ENCODE results near the gene F3. TPM values are rescaled to one million over a fixed set of nuclear protein-coding genes. Genes with fewer than 3 reads are reported as not detected.

F3 gene
- total and polyA plus RNA-seq, 4 donors = 1.0 to 2.7 (median 1.4) TPM

DNA sequence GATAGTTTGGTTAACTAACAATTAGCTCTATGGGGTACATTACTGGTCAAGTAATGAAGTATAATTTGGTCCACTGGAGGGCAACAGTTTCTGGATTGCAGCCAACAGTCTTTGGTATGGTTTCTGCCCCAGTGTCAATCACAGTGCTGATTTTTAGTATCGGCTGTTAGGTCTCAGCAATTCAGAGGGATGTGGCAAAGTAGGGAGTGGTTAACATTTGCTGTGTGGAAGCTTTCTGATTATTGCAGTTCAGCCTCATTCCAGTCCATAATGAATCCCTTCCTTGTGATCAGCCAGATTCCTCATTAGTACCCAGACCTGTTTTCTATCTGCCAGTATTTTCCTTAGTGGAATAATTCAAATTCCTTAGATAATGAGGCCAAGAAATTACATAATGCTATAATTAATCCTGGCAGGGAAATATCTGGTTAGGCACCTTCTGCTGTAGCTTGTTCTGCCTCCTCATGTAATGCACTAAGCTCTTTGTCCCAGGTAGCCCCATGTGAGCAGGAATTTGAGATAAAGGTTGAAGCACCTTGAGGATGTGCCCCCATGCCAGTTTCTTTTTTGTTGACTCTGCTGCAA is 14.0 kb downstream of the F3 start:
- H3K27ac ChIP-seq (ENCODE audit: low read depth in 1 of 2, low read length in 2 of 2) = no peak overlapping the region
- WGBS = 43% methylated on average over 1 of the region's 1 CpG

DNA sequence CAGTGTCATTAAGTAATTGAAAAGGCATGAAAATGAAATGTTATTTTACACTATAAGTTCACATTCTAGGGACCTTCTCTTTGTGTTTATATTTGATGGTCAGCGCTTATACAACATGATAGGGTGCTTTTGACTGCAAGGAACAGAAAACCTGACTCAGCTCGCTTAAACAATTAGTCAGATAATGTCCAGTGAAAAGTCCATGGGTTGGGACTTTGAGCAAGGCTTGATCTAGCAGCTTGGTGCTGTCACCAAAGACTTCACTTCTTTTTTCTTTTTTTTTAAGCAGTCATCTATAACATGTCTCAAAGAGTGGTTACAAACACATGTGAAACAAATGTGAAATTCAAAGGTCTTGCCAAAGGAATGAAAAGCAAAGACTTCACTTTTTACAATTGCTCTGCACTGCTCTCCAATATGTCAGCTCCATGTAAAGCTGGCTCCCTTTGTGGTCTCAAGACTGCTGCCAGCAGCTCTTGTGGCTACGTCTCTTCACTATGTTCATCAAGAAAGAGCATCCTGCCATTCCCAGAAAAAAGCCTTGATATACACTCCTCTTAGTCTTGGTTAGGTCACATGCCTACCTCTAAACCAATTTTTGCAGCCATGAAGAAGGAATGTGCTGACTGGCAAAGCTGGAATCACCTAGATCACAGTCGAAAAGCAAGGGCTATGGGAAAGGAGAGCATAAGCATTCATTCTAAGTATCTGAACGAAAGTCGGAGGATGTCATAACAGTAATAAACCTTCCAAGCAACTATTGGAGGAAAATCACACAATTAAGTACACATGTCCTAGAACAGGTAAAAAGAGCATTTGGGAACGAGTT is 15.2 kb downstream of the F3 start:
- TF ChIP-seq, protein P1, sequence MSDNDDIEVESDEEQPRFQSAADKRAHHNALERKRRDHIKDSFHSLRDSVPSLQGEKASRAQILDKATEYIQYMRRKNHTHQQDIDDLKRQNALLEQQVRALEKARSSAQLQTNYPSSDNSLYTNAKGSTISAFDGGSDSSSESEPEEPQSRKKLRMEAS (IDR thresholded peaks at IDR 0.05) = no peak
- TF ChIP-seq RXRA (IDR thresholded peaks at IDR 0.05) (no peak), TAF1 (conservative IDR thresholded peaks at IDR 0.05) (no peak), YY1 (IDR thresholded peaks at IDR 0.05) (no peak), FOXA1 (IDR thresholded peaks at IDR 0.05) (no peak), HNF4G (IDR thresholded peaks at IDR 0.05) (no peak), NR2F2 (IDR thresholded peaks at IDR 0.05) (no peak), JUND (IDR thresholded peaks at IDR 0.05) (no peak), SP1 (IDR thresholded peaks at IDR 0.05) (no peak), GABPA (IDR thresholded peaks at IDR 0.05 in 1 of 2, conservative IDR thresholded peaks at IDR 0.05 in 1 of 2) (no peak)
- TF ChIP-seq, protein P2, sequence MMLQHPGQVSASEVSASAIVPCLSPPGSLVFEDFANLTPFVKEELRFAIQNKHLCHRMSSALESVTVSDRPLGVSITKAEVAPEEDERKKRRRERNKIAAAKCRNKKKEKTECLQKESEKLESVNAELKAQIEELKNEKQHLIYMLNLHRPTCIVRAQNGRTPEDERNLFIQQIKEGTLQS (IDR thresholded peaks at IDR 0.05) = no peak
- TF ChIP-seq, protein P3, sequence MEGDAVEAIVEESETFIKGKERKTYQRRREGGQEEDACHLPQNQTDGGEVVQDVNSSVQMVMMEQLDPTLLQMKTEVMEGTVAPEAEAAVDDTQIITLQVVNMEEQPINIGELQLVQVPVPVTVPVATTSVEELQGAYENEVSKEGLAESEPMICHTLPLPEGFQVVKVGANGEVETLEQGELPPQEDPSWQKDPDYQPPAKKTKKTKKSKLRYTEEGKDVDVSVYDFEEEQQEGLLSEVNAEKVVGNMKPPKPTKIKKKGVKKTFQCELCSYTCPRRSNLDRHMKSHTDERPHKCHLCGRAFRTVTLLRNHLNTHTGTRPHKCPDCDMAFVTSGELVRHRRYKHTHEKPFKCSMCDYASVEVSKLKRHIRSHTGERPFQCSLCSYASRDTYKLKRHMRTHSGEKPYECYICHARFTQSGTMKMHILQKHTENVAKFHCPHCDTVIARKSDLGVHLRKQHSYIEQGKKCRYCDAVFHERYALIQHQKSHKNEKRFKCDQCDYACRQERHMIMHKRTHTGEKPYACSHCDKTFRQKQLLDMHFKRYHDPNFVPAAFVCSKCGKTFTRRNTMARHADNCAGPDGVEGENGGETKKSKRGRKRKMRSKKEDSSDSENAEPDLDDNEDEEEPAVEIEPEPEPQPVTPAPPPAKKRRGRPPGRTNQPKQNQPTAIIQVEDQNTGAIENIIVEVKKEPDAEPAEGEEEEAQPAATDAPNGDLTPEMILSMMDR (IDR thresholded peaks at IDR 0.05; ENCODE audit: low read depth, low read length, missing input control) = no peak

More for the DNA sequence above, 14.0 kb downstream of the F3 start:
- TF ChIP-seq RAD21 (IDR thresholded peaks at IDR 0.05) = peak; percentile 16 to 50
- TF ChIP-seq HNF4G (IDR thresholded peaks at IDR 0.05) = no peak
- no peak for DNase-seq (ENCODE audit: low spot score)
- H3K9ac ChIP-seq (ENCODE audit: low read depth in 1 of 2, low read length in 2 of 2) = no peak overlapping the region
- H3K4me1 ChIP-seq (ENCODE audit: control insufficient read depth in 4 of 4, insufficient read depth in 4 of 4, low read length in 3 of 4) = no peaks in the 10 kb centered on the region
- H3K36me3 ChIP-seq (ENCODE audit: control insufficient read depth in 4 of 4, insufficient read depth in 3 of 4, low read depth in 1 of 4, low read length in 3 of 4) = no peaks in the 10 kb centered on the region
- H3K9me3 ChIP-seq (ENCODE audit: control insufficient read depth in 4 of 4, low read length in 3 of 4) = no peaks in the 10 kb centered on the region
- H3K4me3 ChIP-seq (ENCODE audit: low read depth in 1 of 3, low read length in 3 of 3) = no peak overlapping the region
- no peaks in the 10 kb centered on the region for H3K27me3 ChIP-seq (ENCODE audit: control insufficient read depth in 4 of 4, insufficient read depth in 4 of 4, low read length in 3 of 4)

DNA sequence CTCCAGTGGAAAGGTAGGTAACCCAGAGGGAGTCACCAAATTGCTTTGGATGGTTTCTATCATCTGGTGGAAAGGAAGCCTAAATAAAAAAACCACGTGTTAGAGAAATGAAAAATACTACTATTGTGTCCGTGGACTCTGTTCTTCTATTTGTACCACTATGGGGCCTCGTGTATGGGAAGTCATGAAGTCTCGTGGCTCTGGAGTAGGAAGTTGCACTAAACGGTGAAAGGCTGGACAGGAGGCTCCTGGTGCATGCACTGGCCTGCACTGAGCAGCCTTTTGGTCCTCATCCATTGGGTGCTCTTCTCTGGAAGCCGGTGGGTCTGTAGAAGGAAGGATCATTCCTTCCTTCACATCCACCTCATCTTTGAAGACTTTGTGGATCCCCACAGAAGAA is 17.0 kb downstream of the F3 start:
- Histone ChIP-seq H3K36me3 (ENCODE audit: control insufficient read depth in 4 of 4, insufficient read depth in 3 of 4, low read depth in 1 of 4, low read length in 3 of 4) (peaks cover 0 to 5% (median under 1%) of the 10 kb centered on the region in 4 donors), H3K4me1 (ENCODE audit: control insufficient read depth in 4 of 4, insufficient read depth in 4 of 4, low read length in 3 of 4) (no peaks in the 10 kb centered on the region), H3K9me3 (ENCODE audit: control insufficient read depth in 4 of 4, low read length in 3 of 4) (no peaks in the 10 kb centered on the region), H3K27ac (ENCODE audit: low read depth in 1 of 2, low read length in 2 of 2) (no peak overlapping the region), H3K4me3 (ENCODE audit: low read depth in 1 of 3, low read length in 3 of 3) (no peak overlapping the region), H3K9ac (ENCODE audit: low read depth in 1 of 2, low read length in 2 of 2) (no peak overlapping the region), H3K27me3 (ENCODE audit: control insufficient read depth in 4 of 4, insufficient read depth in 4 of 4, low read length in 3 of 4) (no peaks in the 10 kb centered on the region)
- 85% methylated on average over 6 of the region's 6 CpGs for WGBS
- no peak for DNase-seq (ENCODE audit: low spot score)
- TF ChIP-seq RAD21 (IDR thresholded peaks at IDR 0.05) (no peak), EGR1 (IDR thresholded peaks at IDR 0.05; ENCODE audit: low read depth in 2 of 2) (no peak), YY1 (IDR thresholded peaks at IDR 0.05) (no peak), HNF4G (IDR thresholded peaks at IDR 0.05) (no peak)

More for the DNA sequence above, 15.2 kb downstream of the F3 start:
- H3K36me3 ChIP-seq (ENCODE audit: control insufficient read depth in 4 of 4, insufficient read depth in 3 of 4, low read depth in 1 of 4, low read length in 3 of 4) = no peaks in the 10 kb centered on the region
- H3K9ac ChIP-seq (ENCODE audit: low read depth in 1 of 2, low read length in 2 of 2) = no peak overlapping the region
- WGBS = 92% methylated on average over 7 of the region's 7 CpGs
- no peak overlapping the region for H3K4me3 ChIP-seq (ENCODE audit: low read depth in 1 of 3, low read length in 3 of 3)
- H3K4me1 ChIP-seq (ENCODE audit: control insufficient read depth in 4 of 4, insufficient read depth in 4 of 4, low read length in 3 of 4) = no peaks in the 10 kb centered on the region
- no peaks in the 10 kb centered on the region for H3K9me3 ChIP-seq (ENCODE audit: control insufficient read depth in 4 of 4, low read length in 3 of 4)
- no peak for DNase-seq (ENCODE audit: low spot score)
- H3K27me3 ChIP-seq (ENCODE audit: control insufficient read depth in 4 of 4, insufficient read depth in 4 of 4, low read length in 3 of 4) = no peaks in the 10 kb centered on the region
- no peak overlapping the region for H3K27ac ChIP-seq (ENCODE audit: low read depth in 1 of 2, low read length in 2 of 2)

Data from liver (tissue), 9 donors.